ENCODE data around the gene FBN2. TPM values are rescaled to one million over a fixed set of nuclear protein-coding genes. Genes with fewer than 3 reads are reported as not detected.
"Not testable (repeated sequence)": the region's sequence is repeated elsewhere in the genome, so short reads cannot be mapped to it uniquely, and the experiment has no call there.

Gene FBN2
- polyA plus RNA-seq, 1 donor from 2014 or later = 1.6 TPM

DNA sequence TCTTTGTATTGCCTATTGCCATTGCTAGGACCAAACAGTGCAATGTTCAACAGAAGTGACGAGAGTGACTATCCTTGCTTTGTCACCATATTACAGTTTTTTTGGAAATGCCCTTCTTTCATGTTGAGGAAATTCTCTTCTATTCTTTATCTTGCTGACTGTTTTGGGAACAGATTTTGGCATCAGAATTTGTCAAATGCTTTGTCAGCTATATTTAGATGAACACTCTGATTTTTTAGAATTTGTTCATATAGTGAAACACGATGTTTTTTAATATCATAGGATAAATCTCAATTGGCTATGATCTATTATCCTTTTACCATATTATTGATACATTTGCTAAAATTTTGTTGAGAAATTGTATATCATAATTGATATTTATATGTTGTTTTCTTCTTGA, 31.4 kb downstream of the FBN2 start:
- Histone ChIP-seq H3K27ac (ENCODE audit: low read length) (no peak overlapping the region), H3K9me3 (ENCODE audit: low read length) (no peaks in the 10 kb centered on the region), H3K9me2 (ENCODE audit: insufficient read depth, low read length) (no peaks in the 10 kb centered on the region)

GRCh38 chr5:128503727-128504126, 34.3 kb downstream of the FBN2 start:
- H3K4me2 ChIP-seq (ENCODE audit: low read length) = not testable (repeated sequence)

More for the DNA sequence above, 31.4 kb downstream of the FBN2 start:
- Histone ChIP-seq H3F3A (ENCODE audit: insufficient read depth, low read length, poor library complexity, severe bottlenecking) (no peaks in the 10 kb centered on the region), H3K36me3 (ENCODE audit: insufficient read depth, low read length) (no peaks in the 10 kb centered on the region), H3K4me3 (ENCODE audit: low read length) (no peak overlapping the region), H3K4me2 (ENCODE audit: low read length) (no peak overlapping the region), H3K79me2 (replicated peaks; ENCODE audit: insufficient read depth, low read length) (no peaks in the 10 kb centered on the region), H4K20me1 (ENCODE audit: insufficient read depth) (no peaks in the 10 kb centered on the region), H3K9ac (ENCODE audit: low read length) (no peak overlapping the region), H2AFZ (ENCODE audit: low read depth, low read length) (no peak overlapping the region), H3K27me3 (ENCODE audit: insufficient read depth, low read depth, low read length) (no peaks in the 10 kb centered on the region)
- TF ChIP-seq TAF1 (IDR thresholded peaks at IDR 0.05; ENCODE audit: low read depth) (no peak), EZH2 (IDR thresholded peaks at IDR 0.05; ENCODE audit: borderline replicate concordance, insufficient read depth, low read length, poor library complexity, severe bottlenecking) (no peak), MXI1 (conservative IDR thresholded peaks at IDR 0.05; ENCODE audit: poor library complexity, severe bottlenecking) (no peak), RAD21 (conservative IDR thresholded peaks at IDR 0.05) (no peak), POLR2AphosphoS5 (IDR thresholded peaks at IDR 0.05) (no peak), SMC3 (conservative IDR thresholded peaks at IDR 0.05; ENCODE audit: poor library complexity) (no peak), EP300 (conservative IDR thresholded peaks at IDR 0.05; ENCODE audit: poor library complexity, severe bottlenecking) (no peak), REST (IDR thresholded peaks at IDR 0.05; ENCODE audit: borderline replicate concordance) (no peak)
- TF ChIP-seq, protein P1, sequence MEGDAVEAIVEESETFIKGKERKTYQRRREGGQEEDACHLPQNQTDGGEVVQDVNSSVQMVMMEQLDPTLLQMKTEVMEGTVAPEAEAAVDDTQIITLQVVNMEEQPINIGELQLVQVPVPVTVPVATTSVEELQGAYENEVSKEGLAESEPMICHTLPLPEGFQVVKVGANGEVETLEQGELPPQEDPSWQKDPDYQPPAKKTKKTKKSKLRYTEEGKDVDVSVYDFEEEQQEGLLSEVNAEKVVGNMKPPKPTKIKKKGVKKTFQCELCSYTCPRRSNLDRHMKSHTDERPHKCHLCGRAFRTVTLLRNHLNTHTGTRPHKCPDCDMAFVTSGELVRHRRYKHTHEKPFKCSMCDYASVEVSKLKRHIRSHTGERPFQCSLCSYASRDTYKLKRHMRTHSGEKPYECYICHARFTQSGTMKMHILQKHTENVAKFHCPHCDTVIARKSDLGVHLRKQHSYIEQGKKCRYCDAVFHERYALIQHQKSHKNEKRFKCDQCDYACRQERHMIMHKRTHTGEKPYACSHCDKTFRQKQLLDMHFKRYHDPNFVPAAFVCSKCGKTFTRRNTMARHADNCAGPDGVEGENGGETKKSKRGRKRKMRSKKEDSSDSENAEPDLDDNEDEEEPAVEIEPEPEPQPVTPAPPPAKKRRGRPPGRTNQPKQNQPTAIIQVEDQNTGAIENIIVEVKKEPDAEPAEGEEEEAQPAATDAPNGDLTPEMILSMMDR (IDR thresholded peaks at IDR 0.05; ENCODE audit: poor library complexity, severe bottlenecking) = no peak

More at GRCh38 chr5:128503727-128504126, 34.3 kb downstream of the FBN2 start:
- not testable (repeated sequence) for H3K9me2 ChIP-seq (ENCODE audit: insufficient read depth, low read length); H2AFZ ChIP-seq (ENCODE audit: low read depth, low read length); H4K20me1 ChIP-seq (ENCODE audit: insufficient read depth); H3K79me2 ChIP-seq (replicated peaks; ENCODE audit: insufficient read depth, low read length); H3K36me3 ChIP-seq (ENCODE audit: insufficient read depth, low read length); H3K27me3 ChIP-seq (ENCODE audit: insufficient read depth, low read depth, low read length); H3K9me3 ChIP-seq (ENCODE audit: low read length); H3K9ac ChIP-seq (ENCODE audit: low read length); H3K4me3 ChIP-seq (ENCODE audit: low read length); H3F3A ChIP-seq (ENCODE audit: insufficient read depth, low read length, poor library complexity, severe bottlenecking); H3K27ac ChIP-seq (ENCODE audit: low read length)
